ENCODE data around the gene ST8SIA2.

Gene ST8SIA2

DNA sequence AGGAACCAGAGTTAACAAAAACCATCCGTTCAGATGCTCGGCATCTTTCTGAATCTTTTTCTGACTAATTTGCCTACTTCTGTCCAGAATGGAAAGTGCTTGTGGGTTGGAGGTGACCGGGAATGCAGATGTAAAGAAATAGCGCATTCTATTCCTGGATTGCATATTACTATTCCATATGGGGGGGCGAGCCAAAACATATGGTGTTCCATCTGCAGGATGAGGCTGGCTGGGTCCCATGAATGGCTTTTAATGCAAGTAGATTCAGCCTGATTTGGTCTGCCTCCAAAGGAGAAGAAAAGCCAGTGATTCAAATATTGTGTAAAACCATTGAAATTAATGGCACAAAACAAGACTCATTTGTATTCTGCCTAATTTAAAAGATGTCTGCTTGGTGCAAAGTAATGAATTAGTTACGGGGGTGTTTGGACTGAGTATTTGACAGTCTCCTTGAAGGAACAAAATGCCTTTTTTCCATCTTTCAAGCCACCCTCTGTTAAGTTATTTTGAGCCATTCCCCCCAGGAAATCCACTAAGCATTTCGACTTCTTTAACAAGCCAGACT lies 99.0 kb downstream of the ST8SIA2 start:
- DNase-seq (ENCODE audit: low read depth in 4 of 4, low spot score in 1 of 4), result no peak

DNA sequence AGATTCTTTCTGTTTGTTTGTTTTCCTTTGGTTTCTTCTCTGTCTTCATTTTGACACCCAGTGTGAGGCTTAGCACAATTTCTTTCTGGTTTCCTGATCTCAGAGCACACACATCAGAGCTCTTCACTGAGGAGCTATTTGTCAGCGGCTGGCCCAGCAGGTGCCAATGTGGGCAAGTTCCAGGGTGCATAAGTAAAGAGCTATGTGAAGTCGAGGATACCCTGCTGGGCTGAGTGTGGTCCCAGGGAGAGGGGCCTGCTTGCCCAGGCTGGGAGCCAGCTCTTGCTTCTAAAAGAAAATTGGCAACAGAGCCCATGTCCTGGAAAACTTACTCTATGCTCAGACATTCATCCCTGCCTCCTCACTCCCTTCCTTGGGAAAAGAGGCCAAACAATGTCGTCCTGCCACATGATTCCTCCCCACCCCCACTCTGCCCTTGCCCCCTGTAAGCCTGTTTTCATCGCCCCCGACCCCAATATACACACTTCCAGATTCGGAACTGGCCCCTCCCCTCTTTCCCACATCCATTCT lies 101.2 kb downstream of the ST8SIA2 start:
- DNase-seq (ENCODE audit: low read depth in 4 of 4, low spot score in 1 of 4), result no peak

DNA sequence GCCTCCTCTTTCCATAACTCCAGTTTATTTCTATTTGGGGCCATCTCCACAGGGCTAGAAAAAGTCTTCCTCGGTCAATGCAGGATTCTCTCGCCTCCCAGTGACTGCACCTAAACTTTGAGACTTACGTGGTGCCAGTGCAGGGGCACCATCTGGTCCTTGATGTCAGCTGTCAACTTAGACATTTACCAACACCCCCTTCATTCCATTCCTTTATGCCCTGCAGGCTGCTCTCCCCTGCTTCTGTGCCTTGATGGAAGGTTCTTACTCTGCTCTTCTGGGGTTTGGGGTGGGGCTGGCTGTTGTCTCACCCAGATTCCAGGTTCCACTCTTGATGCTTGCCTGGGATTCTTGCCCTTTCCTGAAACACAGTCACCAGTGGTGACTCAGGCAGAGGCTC lies 101.8 kb downstream of the ST8SIA2 start:
- DNase-seq (ENCODE audit: low read depth in 4 of 4, low spot score in 1 of 4), result no peak

DNA sequence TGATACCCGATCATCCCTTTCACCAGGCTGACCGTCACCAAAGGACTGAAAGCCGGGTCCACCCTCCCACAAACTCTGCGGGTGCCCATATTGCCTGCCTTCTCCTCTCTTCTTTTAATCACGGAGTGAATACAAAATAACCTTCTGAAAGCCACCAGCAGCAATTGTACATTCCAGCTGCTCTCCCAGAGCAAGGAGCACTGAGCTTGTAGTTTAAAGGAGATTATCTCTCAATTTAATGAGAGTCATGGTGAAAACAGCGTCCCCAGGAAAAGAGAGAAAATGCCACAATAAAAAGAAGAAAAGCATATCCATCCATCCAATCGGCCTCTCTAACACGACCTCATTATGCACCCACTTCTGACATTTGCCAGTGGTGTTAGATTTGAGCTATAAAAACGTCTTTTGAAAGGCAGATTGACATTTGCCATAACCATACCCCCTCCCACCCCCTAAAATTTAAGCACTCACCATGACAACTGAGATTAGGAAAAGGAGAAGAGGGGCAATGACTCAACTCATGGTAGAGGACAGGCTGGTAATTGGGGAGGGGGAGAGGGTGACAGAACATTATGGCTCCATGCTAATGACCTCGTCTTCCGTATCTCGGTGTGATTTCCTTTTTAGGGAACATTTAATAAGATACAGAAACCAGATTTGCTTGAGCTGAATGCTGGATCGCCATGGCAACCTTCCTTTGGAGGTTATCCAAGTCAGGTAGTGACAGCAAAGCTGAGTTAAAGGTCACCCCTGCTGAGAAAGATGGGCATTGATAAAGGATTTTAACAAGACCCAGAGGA lies 106.2 kb downstream of the ST8SIA2 start:
- DNase-seq (ENCODE audit: low read depth in 4 of 4, low spot score in 1 of 4), result no peak

DNA sequence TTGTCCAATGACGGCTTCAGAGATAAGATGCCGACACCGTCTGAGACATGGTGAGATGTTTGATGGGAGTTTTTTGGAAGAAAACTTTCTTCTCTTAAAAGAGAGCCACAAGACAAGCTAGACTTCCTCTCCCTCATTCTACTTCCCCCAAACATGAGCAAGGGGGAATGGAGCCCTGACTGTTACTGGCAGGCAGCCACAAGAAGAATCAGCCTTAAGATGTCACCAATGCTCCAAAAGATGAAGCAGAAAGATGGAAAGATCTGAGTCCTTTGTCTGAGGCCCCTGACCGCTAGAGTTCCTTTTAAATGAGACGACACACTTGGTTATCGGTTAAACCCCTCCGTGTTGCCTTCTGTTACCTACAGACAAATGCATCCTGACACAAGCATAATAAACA lies 108.7 kb downstream of the ST8SIA2 start:
- DNase-seq (ENCODE audit: low read depth in 4 of 4, low spot score in 1 of 4), result no peak

DNA sequence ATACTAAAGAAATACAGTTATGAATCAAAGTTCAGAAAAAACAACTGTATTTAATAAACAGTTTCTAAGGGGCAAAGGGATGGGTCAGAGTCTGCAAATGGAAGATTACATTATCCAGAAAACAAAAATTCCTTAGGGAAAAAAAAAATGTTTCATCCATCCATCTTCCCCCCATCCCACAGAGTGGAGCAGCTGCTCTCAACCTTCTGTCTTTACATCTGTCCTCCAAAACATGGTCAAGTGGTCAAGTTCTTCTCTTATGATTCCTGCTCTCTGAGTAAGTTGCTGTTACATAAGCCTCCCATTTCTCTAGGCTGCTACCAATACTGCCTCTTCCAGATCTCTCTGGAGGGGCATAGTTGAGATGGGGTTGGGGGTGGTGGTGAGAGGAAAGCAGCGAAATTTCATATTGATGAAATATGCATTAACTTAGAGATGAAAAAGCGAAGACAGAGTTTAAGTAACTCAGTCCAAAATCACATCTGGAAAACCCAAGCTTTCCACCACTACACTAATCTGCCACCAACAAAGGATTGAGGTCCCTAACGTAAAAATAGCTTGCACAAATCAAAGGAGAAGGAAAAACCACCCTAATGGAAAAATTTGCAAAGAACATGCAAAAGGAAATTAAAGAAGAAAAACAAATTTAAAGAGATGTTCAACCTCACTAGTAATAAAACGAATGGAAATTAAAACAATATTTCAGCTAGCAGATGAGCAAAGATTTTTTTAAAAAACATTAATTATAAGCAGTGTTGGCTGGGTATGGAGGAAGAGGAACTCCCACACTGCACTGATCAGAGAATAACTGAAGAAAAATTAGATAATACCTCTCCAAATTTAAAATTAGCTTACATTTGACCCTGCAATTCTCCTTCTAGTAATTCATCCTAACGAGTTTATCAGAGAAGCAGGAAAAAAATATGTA lies 109.5 kb downstream of the ST8SIA2 start:
- DNase-seq (ENCODE audit: low read depth in 4 of 4, low spot score in 1 of 4), result no peak

DNA sequence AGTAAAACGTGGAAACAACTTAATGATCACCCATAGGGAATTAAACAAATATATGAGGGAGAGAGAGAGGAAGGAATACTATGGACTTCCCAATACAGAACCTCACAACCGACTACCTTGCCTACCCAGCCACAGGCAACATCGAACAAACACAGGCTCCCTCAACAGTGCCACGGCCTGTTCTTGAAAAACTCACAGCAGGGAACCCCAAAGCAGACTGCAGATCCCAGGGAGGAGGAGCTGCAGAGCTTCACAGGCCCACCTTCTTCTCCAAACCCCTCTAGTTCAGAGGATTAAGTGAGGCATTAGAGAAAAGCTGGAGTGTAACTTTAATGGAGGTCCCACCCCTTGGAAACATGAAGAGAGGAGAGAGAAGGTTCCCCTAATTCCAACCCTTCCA lies 110.2 kb downstream of the ST8SIA2 start:
- DNase-seq (ENCODE audit: low read depth in 4 of 4, low spot score in 1 of 4), result no peak

DNA sequence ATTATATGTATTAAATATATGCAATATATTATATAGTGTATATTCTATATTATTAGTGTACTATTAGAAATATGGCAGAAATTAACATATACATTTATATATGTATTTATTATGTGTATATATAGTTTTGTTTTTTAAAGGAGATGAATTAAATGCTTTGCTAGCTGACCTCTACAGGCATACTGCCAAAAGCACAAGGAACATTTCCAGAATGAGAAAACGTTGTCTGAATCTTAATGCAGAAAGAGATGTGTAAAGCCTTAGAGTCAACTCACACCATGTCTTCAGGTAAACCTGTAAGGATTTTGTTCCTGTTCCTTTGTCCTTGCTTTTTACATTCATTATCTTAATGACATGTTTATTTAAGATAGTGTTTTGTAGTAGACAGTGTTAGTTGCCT lies 111.9 kb downstream of the ST8SIA2 start:
- no peak for DNase-seq (ENCODE audit: low read depth in 4 of 4, low spot score in 1 of 4)

DNA sequence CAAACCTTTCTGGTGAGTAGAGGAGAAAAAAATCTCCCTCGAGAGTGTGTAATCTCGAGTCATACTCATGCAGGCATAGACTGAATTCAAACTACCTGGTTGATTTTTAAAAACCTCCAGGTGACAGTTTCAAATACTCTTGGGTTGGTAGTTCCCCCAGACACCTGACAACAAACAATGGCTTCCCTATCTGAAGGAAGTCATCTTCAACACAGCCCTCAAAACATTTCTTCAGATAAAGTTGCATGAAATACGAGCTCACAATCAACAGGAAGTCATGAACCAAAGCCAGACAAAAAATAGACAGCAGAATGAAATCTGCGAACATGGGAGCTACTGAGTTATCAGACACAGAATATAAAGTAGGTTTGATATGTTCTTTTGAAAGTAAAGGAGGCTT lies 112.8 kb downstream of the ST8SIA2 start:
- DNase-seq (ENCODE audit: low read depth in 4 of 4, low spot score in 1 of 4), result no peak

DNA sequence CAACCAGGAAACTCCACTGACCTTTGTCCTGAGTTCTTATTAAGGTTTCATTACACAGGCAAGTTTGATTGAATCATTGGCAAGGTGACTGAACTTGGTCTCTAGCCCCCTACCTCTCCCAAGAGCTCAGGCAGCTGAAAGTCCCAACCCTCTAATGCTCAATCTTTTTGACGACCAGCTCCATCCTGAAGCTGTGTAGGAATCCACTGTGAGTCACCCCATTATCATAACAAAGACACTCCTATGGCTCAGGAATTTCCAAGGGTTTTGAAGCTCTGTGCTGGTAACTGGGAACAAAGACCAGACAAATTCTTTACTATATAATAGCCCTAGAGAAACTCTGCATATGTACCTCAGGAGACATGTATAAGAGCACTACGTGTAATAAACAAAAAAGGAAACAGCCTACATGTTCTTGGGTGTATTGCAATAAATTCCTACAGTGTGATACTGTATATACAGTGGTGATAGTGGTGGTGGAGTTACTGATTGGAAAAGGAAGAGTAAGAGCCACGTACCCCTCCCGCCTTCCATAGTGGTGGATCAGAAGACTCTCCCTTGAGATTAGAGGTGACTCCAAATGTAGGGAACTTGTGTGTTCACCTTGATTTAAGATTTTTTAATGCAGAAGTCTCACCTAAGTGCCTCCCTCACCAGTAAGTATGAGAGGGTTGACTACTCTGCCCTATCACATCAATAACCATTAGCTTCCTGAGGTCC lies 116.6 kb downstream of the ST8SIA2 start:
- no peak for DNase-seq (ENCODE audit: low read depth in 4 of 4, low spot score in 1 of 4)

All from stimulated activated CD4-positive, alpha-beta T cell treated with anti-CD3 and anti-CD28 coated beads, Interleukin-1b, Interleukin-23, amount 100 ng/mL, for 24 hours (primary cell).